Fibroblast of mammary gland (primary cell): Measurements from ENCODE around the gene SUPT3H.

Experiments
- DNase-seq: peaks from one replicate; pipeline ENCODE4 v3.0.0-alpha.2; 2010; ENCODE audit warnings: low read depth
- H3K4me3 ChIP-seq: 2 replicates; pipeline ENCODE4 v1.5.1; 2011; ENCODE audit warnings: low read depth, mild to moderate bottlenecking, low read length, moderate library complexity; ENCODE audit not compliant: control insufficient read depth
- CTCF ChIP-seq: conservative IDR thresholded peaks from 2 replicates; pipeline ENCODE4 v1.5.1; 2011; ENCODE audit warnings: low read depth, low read length, inconsistent platforms; ENCODE audit not compliant: control insufficient read depth, insufficient read depth

Gene SUPT3H

GRCh38 chr6:45209762-45210161 lies 168.0 kb downstream of the SUPT3H start:
- no peak overlapping the region for H3K4me3 ChIP-seq
- DNase-seq, result peak; percentile 40
- no peak for TF ChIP-seq CTCF

GRCh38 chr6:45206793-45207492 lies 170.8 kb downstream of the SUPT3H start:
- H3K4me3 ChIP-seq, result no peak overlapping the region
- DNase-seq, result no peak
- no peak for TF ChIP-seq CTCF

- no peak overlapping the region for H3K4me3 ChIP-seq
- no peak for DNase-seq
- no peak for TF ChIP-seq CTCF
These were observed 176.2 kb downstream of the SUPT3H start for GRCh38 chr6:45201484-45201883.

GRCh38 chr6:45200510-45200909 lies 177.2 kb downstream of the SUPT3H start:
- TF ChIP-seq CTCF, result no peak
- DNase-seq, result no peak
- no peak overlapping the region for H3K4me3 ChIP-seq

GRCh38 chr6:45199554-45199953 lies 178.2 kb downstream of the SUPT3H start:
- no peak for TF ChIP-seq CTCF
- DNase-seq, result no peak
- H3K4me3 ChIP-seq, result no peak overlapping the region

- TF ChIP-seq CTCF, result no peak
- no peak overlapping the region for H3K4me3 ChIP-seq
- DNase-seq, result no peak
These were observed 181.6 kb downstream of the SUPT3H start for GRCh38 chr6:45196121-45196520.

- no peak overlapping the region for H3K4me3 ChIP-seq
- DNase-seq, result no peak
- no peak for TF ChIP-seq CTCF
These were observed 182.6 kb downstream of the SUPT3H start for GRCh38 chr6:45195137-45195536.
